ENCODE data around the gene AGL. TPM values are rescaled to one million over a fixed set of nuclear protein-coding genes. Genes with fewer than 3 reads are reported as not detected.

AGL gene
- total RNA-seq, 2 donors from 2014 or later, result 6.3 to 10.4 TPM

GRCh38 chr1:99919220-99919619 is 69.1 kb downstream of the AGL start:
- Histone ChIP-seq H3K27me3 (no peaks in the 10 kb centered on the region), H3K4me3 (no peak overlapping the region), H3K4me1 (no peaks in the 10 kb centered on the region), H3K36me3 (replicated peaks in 1 of 2; ENCODE audit: insufficient read depth in 1 of 2, low read depth in 2 of 2) (peaks cover 0 to 5% of the 10 kb centered on the region in 2 donors), H3K9me3 (no peaks in the 10 kb centered on the region), H3K27ac (no peak overlapping the region)
- 77 to 93% methylated on average over 1 of the region's 1 CpG for WGBS, 2 donors
- no peak for ATAC-seq
- DNase-seq, result no peak
- TF ChIP-seq, protein P1, sequence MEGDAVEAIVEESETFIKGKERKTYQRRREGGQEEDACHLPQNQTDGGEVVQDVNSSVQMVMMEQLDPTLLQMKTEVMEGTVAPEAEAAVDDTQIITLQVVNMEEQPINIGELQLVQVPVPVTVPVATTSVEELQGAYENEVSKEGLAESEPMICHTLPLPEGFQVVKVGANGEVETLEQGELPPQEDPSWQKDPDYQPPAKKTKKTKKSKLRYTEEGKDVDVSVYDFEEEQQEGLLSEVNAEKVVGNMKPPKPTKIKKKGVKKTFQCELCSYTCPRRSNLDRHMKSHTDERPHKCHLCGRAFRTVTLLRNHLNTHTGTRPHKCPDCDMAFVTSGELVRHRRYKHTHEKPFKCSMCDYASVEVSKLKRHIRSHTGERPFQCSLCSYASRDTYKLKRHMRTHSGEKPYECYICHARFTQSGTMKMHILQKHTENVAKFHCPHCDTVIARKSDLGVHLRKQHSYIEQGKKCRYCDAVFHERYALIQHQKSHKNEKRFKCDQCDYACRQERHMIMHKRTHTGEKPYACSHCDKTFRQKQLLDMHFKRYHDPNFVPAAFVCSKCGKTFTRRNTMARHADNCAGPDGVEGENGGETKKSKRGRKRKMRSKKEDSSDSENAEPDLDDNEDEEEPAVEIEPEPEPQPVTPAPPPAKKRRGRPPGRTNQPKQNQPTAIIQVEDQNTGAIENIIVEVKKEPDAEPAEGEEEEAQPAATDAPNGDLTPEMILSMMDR (IDR thresholded peaks at IDR 0.05), result no peak
- TF ChIP-seq POLR2A (IDR thresholded peaks at IDR 0.05), result no peak
- intact Hi-C loops (cut with DNase I), result no loop called here

- intact Hi-C loops (cut with DNase I), result no loop called here
- H3K27ac ChIP-seq, result no peak overlapping the region
- DNase-seq (no peak), ATAC-seq (no peak)
- H3K27me3 ChIP-seq, result no peaks in the 10 kb centered on the region
- TF ChIP-seq, protein P1 (IDR thresholded peaks at IDR 0.05), result no peak
- no peak for TF ChIP-seq POLR2A (IDR thresholded peaks at IDR 0.05)
- no peak overlapping the region for H3K4me3 ChIP-seq
- H3K36me3 ChIP-seq (replicated peaks in 1 of 2; ENCODE audit: insufficient read depth in 1 of 2, low read depth in 2 of 2), result no peaks in the 10 kb centered on the region
- no peaks in the 10 kb centered on the region for H3K9me3 ChIP-seq
- no peaks in the 10 kb centered on the region for H3K4me1 ChIP-seq
Observed at GRCh38 chr1:99934801-99935200, 84.6 kb downstream of the AGL start.

DNA sequence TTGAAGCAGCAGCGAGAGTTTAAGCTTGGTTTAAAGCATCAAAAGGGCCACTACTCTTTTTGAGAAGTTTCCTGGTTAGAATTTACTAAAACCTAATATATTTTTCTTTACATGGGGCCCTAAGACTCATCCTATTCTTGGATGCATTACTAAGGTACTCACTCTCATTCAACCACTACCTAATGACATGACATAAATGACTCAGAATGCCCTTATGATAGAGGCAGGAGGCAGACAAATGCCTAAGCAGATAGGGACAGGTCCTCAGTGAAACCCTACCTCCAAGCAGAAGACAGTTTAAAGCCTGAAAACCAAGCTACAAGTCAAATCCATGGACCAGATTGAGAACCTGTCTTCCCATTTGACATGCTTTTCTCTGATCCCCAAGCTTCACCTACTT is 85.4 kb downstream of the AGL start:
- no peaks in the 10 kb centered on the region for H3K9me3 ChIP-seq
- no peak overlapping the region for H3K4me3 ChIP-seq
- H3K27ac ChIP-seq, result no peak overlapping the region
- no peaks in the 10 kb centered on the region for H3K4me1 ChIP-seq
- 80 to 84% methylated on average over 1 of the region's 1 CpG for WGBS, 2 donors
- H3K36me3 ChIP-seq (replicated peaks in 1 of 2; ENCODE audit: insufficient read depth in 1 of 2, low read depth in 2 of 2), result no peaks in the 10 kb centered on the region
- intact Hi-C loops (cut with DNase I), result no loop called here
- no peaks in the 10 kb centered on the region for H3K27me3 ChIP-seq
- TF ChIP-seq, protein P1 (IDR thresholded peaks at IDR 0.05), result no peak
- TF ChIP-seq POLR2A (IDR thresholded peaks at IDR 0.05), result no peak
- ATAC-seq (no peak), DNase-seq (no peak)

DNA sequence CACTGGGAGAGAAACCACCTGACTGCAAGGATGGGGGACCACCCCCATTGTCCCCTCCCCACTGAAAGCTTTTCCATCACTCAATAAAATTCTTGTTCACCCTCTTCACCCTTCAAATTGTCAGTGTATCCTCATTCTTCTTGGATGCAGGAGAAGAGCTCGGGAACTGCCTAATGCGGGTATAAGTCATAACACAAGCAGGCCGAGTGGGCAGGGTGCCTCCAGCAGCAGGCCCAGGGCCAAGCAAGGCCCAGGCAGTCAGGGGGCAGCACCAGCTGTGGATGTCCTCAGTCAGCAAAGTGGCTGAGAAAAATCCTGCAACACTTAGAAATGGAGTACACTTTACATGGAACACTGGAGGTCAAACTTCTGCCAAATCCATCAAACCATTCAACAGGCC is 85.9 kb downstream of the AGL start:
- no peak overlapping the region for H3K27ac ChIP-seq
- ATAC-seq, result no peak
- no peak for DNase-seq
- H3K4me1 ChIP-seq, result no peaks in the 10 kb centered on the region
- H3K4me3 ChIP-seq, result no peak overlapping the region
- WGBS, 2 donors, result 86 to 97% methylated on average over 3 of the region's 3 CpGs
- no peaks in the 10 kb centered on the region for H3K36me3 ChIP-seq (replicated peaks in 1 of 2; ENCODE audit: insufficient read depth in 1 of 2, low read depth in 2 of 2)
- H3K27me3 ChIP-seq, result no peaks in the 10 kb centered on the region
- H3K9me3 ChIP-seq, result no peaks in the 10 kb centered on the region
- no peak for TF ChIP-seq POLR2A (IDR thresholded peaks at IDR 0.05)
- TF ChIP-seq, protein P1 (IDR thresholded peaks at IDR 0.05), result no peak
- intact Hi-C loops (cut with DNase I), result no loop called here

- no peaks in the 10 kb centered on the region for H3K4me1 ChIP-seq
- no peaks in the 10 kb centered on the region for H3K36me3 ChIP-seq (replicated peaks in 1 of 2; ENCODE audit: insufficient read depth in 1 of 2, low read depth in 2 of 2)
- H3K27me3 ChIP-seq, result no peaks in the 10 kb centered on the region
- TF ChIP-seq, protein P1 (IDR thresholded peaks at IDR 0.05), result no peak
- no peak for TF ChIP-seq POLR2A (IDR thresholded peaks at IDR 0.05)
- intact Hi-C loops (cut with DNase I), result no loop called here
- no peak overlapping the region for H3K27ac ChIP-seq
- DNase-seq (no peak), ATAC-seq (no peak)
- no peak overlapping the region for H3K4me3 ChIP-seq
- WGBS, 2 donors, result 88 to 90% methylated on average over 1 of the region's 1 CpG
- H3K9me3 ChIP-seq, result no peaks in the 10 kb centered on the region
Observed at GRCh38 chr1:99942723-99943122, 92.6 kb downstream of the AGL start.
